Measurements from ENCODE around the gene C16orf78. TPM values are rescaled to one million over a fixed set of nuclear protein-coding genes. Genes with fewer than 3 reads are reported as not detected.

C16orf78 gene
- total and polyA plus RNA-seq, 2 of the 4 experiments (the other 2 are of a cell fraction) = not detected

- Histone ChIP-seq H2AK9ac (replicated peaks; ENCODE audit: low read depth, low read length, poor library complexity) (no peak overlapping the region), H3K14ac (replicated peaks; ENCODE audit: low read depth, low read length) (no peak overlapping the region), H3K56ac (ENCODE audit: extremely low read depth, insufficient read depth, low read length) (no peak overlapping the region), H3K27ac (ENCODE audit: insufficient read depth, low read length) (no peak overlapping the region), H2BK5ac (ENCODE audit: low read depth, low read length, poor library complexity, severe bottlenecking) (no peak overlapping the region), H4K8ac (ENCODE audit: low read depth in 2 of 2, low read length in 2 of 2) (no peak overlapping the region), H3K79me1 (ENCODE audit: low read depth in 1 of 2, low read length in 2 of 2) (no peaks in the 10 kb centered on the region), H3K4me1 (ENCODE audit: control insufficient read depth, insufficient read depth, low read length) (no peaks in the 10 kb centered on the region), H3K18ac (ENCODE audit: low read depth, low read length) (no peak overlapping the region), H3K9me3 (ENCODE audit: control insufficient read depth, insufficient read depth, low read length) (no peaks in the 10 kb centered on the region), H3K27me3 (ENCODE audit: control insufficient read depth, insufficient read depth, low read length) (no peaks in the 10 kb centered on the region), H3K4me3 (ENCODE audit: insufficient read depth, low read depth, low read length) (no peak overlapping the region), H3K9me1 (ENCODE audit: insufficient read depth, low read length) (no peaks in the 10 kb centered on the region), H3K4me2 (ENCODE audit: low read depth, low read length) (no peak overlapping the region), H4K5ac (ENCODE audit: low read depth, low read length) (no peak overlapping the region), H4K20me1 (ENCODE audit: insufficient read depth, low read length) (no peaks in the 10 kb centered on the region), H3K36me3 (ENCODE audit: control insufficient read depth, insufficient read depth, low read length) (no peaks in the 10 kb centered on the region), H2AK5ac (ENCODE audit: low read depth, low read length) (no peak overlapping the region), H2BK15ac (ENCODE audit: low read depth, low read length) (no peak overlapping the region), H2BK120ac (ENCODE audit: low read depth, low read length) (no peak overlapping the region), H3K23ac (ENCODE audit: low read depth, low read length) (no peak overlapping the region), H4K91ac (ENCODE audit: insufficient read depth, low read depth, low read length) (no peak overlapping the region), H2BK20ac (ENCODE audit: low read depth, low read length) (no peak overlapping the region), H3K9ac (ENCODE audit: low read depth, low read length) (no peak overlapping the region), H3K4ac (ENCODE audit: low read depth, low read length) (no peak overlapping the region), H2AFZ (replicated peaks; ENCODE audit: low read length, poor library complexity) (no peak overlapping the region)
- BruUV-seq (replicated peaks) = no TSS peak
- intact Hi-C loops (cut with micrococcal nuclease) = no loop called here
- CTCF ChIA-PET = interaction anchor here (0.6 to 1.0 kb wide), 2 partner anchors 217 to 660 kb away, joined by 3 to 4 read pairs; no protein-coding TSS in a partner anchor
- dilution Hi-C loops (cut with HindIII; ENCODE audit: low sequenced_read_pairs, unreplicated experiment) = no loop called here
- POLR2A ChIA-PET (ENCODE audit: unreplicated experiment) = no interaction called here
- no CpG with 5 or more reads among the region's 2 CpGs for WGBS, 2 experiments (ENCODE audit: extremely low coverage in 2 of 2, insufficient read length in 1 of 2)
- in situ Hi-C loops (cut with MboI; ENCODE audit: low sequenced_read_pairs) = no loop called here
- TF ChIP-seq USF2 (IDR thresholded peaks at IDR 0.05; ENCODE audit: low read depth, low read length) = no peak
- no peak for TF ChIP-seq MAZ (IDR thresholded peaks at IDR 0.05; ENCODE audit: borderline replicate concordance, low read depth, low read length)
- no peak for TF ChIP-seq RCOR1 (IDR thresholded peaks at IDR 0.05; ENCODE audit: insufficient replicate concordance, low read length)
- TF ChIP-seq RFX5 (IDR thresholded peaks at IDR 0.05; ENCODE audit: low read depth, low read length) = no peak
- TF ChIP-seq CEBPB (IDR thresholded peaks at IDR 0.05; ENCODE audit: low read depth, low read length) = no peak
- ATAC-seq (ENCODE audit: low read depth) = no peak
- DNase-seq = no peak
Measured at GRCh38 chr16:49347476-49347875, 26.1 kb upstream of the C16orf78 start.
